Omental fat pad (tissue), 4 donors: ENCODE results near the gene RBBP6. TPM values are rescaled to one million over a fixed set of nuclear protein-coding genes. Genes with fewer than 3 reads are reported as not detected.

Experiments
- ATAC-seq: fragments of 150-250 bp; one replicate; pipeline ENCODE4 v1.9.1; 2016; ENCODE audit warnings: mild to moderate bottlenecking, moderate library complexity; ENCODE audit not compliant: low FRiP score
- DNase-seq: peaks from one replicate; pipeline ENCODE4 v3.0.0-alpha.2; 2019; ENCODE audit warnings: low spot score
- CTCF ChIP-seq, 3 donors: fragments of 450-650 bp; IDR thresholded peaks; one replicate each; pipeline ENCODE4 v1.5.1; 2016 to 2017; ENCODE audit warnings: antibody characterized with exemption in 3 of 3, mild to moderate bottlenecking in 3 of 3, moderate library complexity in 2 of 3
- total RNA-seq, 4 donors: library from RNA; depleted of rRNA; stranded (reverse); fragments of >200 nt; gene quantifications; one replicate each; pipeline ENCODE4 v1.1.0, GENCODE V29; 2016

RBBP6 gene
- total RNA-seq, 4 donors from 2014 or later: 48.5 to 91.6 (median 80.4) TPM

DNA sequence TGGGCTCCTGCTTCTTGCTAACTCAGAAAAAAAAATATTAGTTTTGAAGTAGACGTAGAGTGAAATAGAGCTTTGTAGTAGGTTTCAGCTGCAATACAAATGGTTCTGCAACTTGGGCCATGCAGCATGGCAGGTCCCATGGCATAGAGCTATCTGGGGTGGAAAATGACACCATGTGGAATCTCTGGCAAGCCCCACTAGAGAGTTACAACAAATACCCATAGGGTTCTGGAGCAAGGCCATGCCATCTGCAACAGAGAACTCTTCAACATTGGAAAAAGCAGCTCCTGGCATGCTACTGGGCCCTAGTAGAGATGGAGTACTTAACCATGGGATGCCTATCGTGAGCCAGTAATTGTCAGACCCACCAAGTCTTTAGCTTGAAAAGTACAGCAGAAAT is 25.3 kb upstream of the RBBP6 start:
- TF ChIP-seq CTCF (IDR thresholded peaks at IDR 0.05): no peak
- no peak for ATAC-seq
- DNase-seq: no peak

GRCh38 chr16:24515186-24515585 is 24.2 kb upstream of the RBBP6 start:
- no peak for DNase-seq
- ATAC-seq: no peak
- no peak for TF ChIP-seq CTCF (IDR thresholded peaks at IDR 0.05)

- DNase-seq: peak; percentile 74
- ATAC-seq: peak; percentile 73
- peak in 1 of 3 donors; percentile 65 for TF ChIP-seq CTCF (IDR thresholded peaks at IDR 0.05)
Measured at GRCh38 chr16:24516900-24517669, 22.3 kb upstream of the RBBP6 start.

DNA sequence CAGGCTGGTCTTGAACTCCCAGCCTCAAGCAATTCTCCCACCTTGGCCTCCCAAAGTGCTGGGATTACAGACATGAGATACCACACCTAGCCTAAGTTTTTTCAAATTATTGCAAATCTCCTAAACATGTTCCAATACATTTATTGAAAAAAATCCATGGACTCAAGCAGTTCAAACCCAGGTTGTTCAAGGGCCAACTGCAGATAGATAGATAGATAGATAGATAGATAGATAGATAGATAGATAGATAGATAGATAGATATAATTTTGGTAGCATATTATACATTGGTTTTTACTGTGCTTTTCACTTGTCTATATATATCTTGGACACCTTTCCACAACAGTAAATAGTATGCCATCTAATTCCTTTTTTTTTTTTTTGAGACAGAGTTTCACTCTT is 20.9 kb upstream of the RBBP6 start:
- no peak for DNase-seq
- no peak for TF ChIP-seq CTCF (IDR thresholded peaks at IDR 0.05)
- no peak for ATAC-seq

GRCh38 chr16:24520983-24521382 is 18.4 kb upstream of the RBBP6 start:
- no peak for DNase-seq
- no peak for ATAC-seq
- TF ChIP-seq CTCF (IDR thresholded peaks at IDR 0.05): no peak

DNA sequence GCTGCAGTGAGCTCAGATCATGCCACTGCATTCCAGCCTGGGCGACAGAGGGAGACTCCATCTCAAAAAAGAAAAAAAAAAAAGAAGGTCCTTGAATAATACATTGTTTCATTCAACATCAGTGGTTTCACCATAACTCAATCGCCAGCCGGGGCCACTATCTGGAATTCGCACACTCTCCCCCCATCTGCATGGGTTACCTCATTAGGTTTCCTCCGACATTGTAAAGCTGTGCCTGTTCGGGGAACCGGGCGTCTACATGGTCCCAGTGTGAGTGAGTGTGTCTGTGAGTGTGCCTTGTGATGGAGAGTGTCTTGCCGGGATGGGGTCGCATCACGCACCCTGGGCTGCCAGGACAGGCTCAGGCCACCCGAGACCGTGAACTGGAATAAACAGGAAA is 16.6 kb upstream of the RBBP6 start:
- no peak for ATAC-seq
- no peak for TF ChIP-seq CTCF (IDR thresholded peaks at IDR 0.05)
- DNase-seq: no peak

- DNase-seq (no peak), ATAC-seq (peak; percentile 43)
- no peak for TF ChIP-seq CTCF (IDR thresholded peaks at IDR 0.05)
Measured at GRCh38 chr16:24523569-24523968, 15.8 kb upstream of the RBBP6 start.
